IMR-90 (cell line): Measurements from ENCODE around the gene EFNA5.

Experiments
- MAFK ChIP-seq: IDR thresholded peaks from 2 replicates; pipeline ENCODE4 v1.6.1; 2012; ENCODE audit warnings: low read depth, low read length, improper control_type of control experiment
- MXI1 ChIP-seq: IDR thresholded peaks from 2 replicates; pipeline ENCODE4 v1.6.1; 2012; ENCODE audit warnings: low read depth, mild to moderate bottlenecking, low read length, moderate library complexity, borderline replicate concordance
- POLR2A ChIP-seq: IDR thresholded peaks from 2 replicates; pipeline ENCODE4 v1.6.1; 2012; ENCODE audit warnings: mild to moderate bottlenecking, low read depth, low read length
- RCOR1 ChIP-seq: IDR thresholded peaks from 2 replicates; pipeline ENCODE4 v1.6.1; 2012; ENCODE audit warnings: mild to moderate bottlenecking, low read length, improper control_type of control experiment; ENCODE audit not compliant: insufficient replicate concordance
- TF ChIP-seq, protein P1 (sequence below): conservative IDR thresholded peaks from 2 replicates; pipeline ENCODE4 v1.5.1; 2012; ENCODE audit warnings: mild to moderate bottlenecking, low read depth, low read length, improper control_type of control experiment

DNA sequence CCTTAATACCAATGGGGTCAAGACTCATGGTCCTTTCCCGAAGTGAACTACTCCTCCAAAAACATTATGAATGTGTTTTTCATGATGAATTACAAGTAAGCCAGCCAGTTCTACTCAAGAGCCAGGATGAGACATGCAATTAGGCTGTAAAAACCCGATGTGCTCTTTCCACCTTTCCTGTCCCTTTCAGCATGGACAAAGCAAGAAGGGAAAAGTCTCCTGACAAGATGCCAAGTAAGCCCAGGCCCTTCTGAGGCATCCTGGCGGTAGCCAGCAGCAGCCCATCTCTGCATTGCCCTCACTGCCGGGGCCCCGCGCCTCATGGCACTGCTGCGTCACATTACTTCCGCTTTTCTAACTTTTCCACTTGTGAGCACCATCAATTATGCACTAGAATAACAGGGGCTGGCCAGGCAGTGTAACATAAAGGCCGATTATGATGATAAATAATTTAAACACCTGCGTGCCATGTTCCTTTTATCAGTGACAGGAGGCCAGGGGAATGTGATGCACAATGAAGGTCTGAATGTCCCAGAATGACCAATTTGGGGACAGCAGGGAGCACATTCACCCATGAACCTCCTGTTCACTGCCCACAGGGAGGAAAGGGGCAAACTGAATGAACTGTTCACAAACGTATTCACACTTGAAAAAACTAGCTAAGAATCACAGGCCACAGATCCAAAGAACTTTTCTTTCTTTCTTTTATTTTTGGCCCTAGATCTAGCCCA, 37.4 kb downstream of the EFNA5 start:
- TF ChIP-seq MAFK: no peak
- no peak for TF ChIP-seq POLR2A
- TF ChIP-seq, protein P1, sequence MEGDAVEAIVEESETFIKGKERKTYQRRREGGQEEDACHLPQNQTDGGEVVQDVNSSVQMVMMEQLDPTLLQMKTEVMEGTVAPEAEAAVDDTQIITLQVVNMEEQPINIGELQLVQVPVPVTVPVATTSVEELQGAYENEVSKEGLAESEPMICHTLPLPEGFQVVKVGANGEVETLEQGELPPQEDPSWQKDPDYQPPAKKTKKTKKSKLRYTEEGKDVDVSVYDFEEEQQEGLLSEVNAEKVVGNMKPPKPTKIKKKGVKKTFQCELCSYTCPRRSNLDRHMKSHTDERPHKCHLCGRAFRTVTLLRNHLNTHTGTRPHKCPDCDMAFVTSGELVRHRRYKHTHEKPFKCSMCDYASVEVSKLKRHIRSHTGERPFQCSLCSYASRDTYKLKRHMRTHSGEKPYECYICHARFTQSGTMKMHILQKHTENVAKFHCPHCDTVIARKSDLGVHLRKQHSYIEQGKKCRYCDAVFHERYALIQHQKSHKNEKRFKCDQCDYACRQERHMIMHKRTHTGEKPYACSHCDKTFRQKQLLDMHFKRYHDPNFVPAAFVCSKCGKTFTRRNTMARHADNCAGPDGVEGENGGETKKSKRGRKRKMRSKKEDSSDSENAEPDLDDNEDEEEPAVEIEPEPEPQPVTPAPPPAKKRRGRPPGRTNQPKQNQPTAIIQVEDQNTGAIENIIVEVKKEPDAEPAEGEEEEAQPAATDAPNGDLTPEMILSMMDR: no peak
- no peak for TF ChIP-seq RCOR1
- no peak for TF ChIP-seq MXI1
